DOHH2 (cell line): ENCODE data around the gene SHB.

ENCODE experiments used
- CTCF ChIP-seq: fragments of 200-600 bp; sonication (generic); IDR thresholded peaks from one replicate; pipeline ENCODE4 v1.5.1; 2014; ENCODE audit warnings: antibody characterized with exemption, mild to moderate bottlenecking, low read depth, low read length; ENCODE audit not compliant: poor library complexity, severe bottlenecking
- EZH2phosphoT487 ChIP-seq: fragments of 200-600 bp; sonication (generic); IDR thresholded peaks from 2 replicates; pipeline ENCODE4 v1.6.1; 2017; ENCODE audit warnings: borderline replicate concordance, mild to moderate bottlenecking, antibody characterized with exemption, low read length, moderate library complexity, mixed read lengths

- TF ChIP-seq CTCF: no peak
- no peak for TF ChIP-seq EZH2phosphoT487
Measured at GRCh38 chr9:37938121-37938891, 130.7 kb downstream of the SHB start.
